Heart right ventricle (tissue), 16 donors: ENCODE results near the gene SLC38A4. TPM values are rescaled to one million over a fixed set of nuclear protein-coding genes. Genes with fewer than 3 reads are reported as not detected.

ENCODE experiments used
- ATAC-seq, 8 donors: fragments of 200-7000 bp; cut with Tn5 transposase; one replicate each; pipeline ENCODE4 v1.9.1; 2020; ENCODE audit warnings: mild to moderate bottlenecking in 8 of 8, moderate library complexity in 8 of 8, moderate number of reproducible peaks in 1 of 8
- DNase-seq, 2 donors: peaks; one replicate each; pipeline ENCODE4 v3.0.0-alpha.2; 2020
- H3K27ac ChIP-seq, 10 donors: fragments of 200-600 bp; sonication (generic) in 2 of 10; one replicate each; pipeline versions ENCODE4 v1.5.0 to v1.8.0; 2020 to 2022; ENCODE audit warnings: mild to moderate bottlenecking in 3 of 10
- H3K27me3 ChIP-seq, 7 donors: fragments of 200-600 bp; one replicate each; pipeline ENCODE4 v1.8.0; 2021 to 2022; ENCODE audit warnings: mild to moderate bottlenecking in 2 of 7
- H3K36me3 ChIP-seq, 9 donors: fragments of 200-600 bp; sonication (generic) in 1 of 9; one replicate each; pipeline versions ENCODE4 v1.5.0 to v1.8.0; 2020 to 2022; ENCODE audit warnings: mild to moderate bottlenecking in 2 of 9
- H3K4me1 ChIP-seq, 9 donors: fragments of 200-600 bp; sonication (generic) in 1 of 9; one replicate each; pipeline versions ENCODE4 v1.5.0 to v1.8.0; 2020 to 2022; ENCODE audit warnings: mild to moderate bottlenecking in 4 of 9
- H3K4me3 ChIP-seq, 10 donors: fragments of 200-600 bp; sonication (generic) in 2 of 10; one replicate each; pipeline versions ENCODE4 v1.5.0 to v1.8.0; 2020 to 2022; ENCODE audit warnings: mild to moderate bottlenecking in 7 of 10, moderate library complexity in 2 of 10
- H3K9me3 ChIP-seq, 11 donors: fragments of 200-600 bp in 10 of 11; sonication (generic) in 2 of 11; one replicate each; pipeline versions ENCODE4 v1.5.0 to v1.8.0; 2013 to 2022; ENCODE audit warnings: mild to moderate bottlenecking in 2 of 11, control low read depth in 1 of 11, moderate library complexity in 1 of 11
- CTCF ChIP-seq, 9 donors: fragments of 200-600 bp; sonication (generic) in 2 of 9; IDR thresholded peaks; one replicate each; pipeline versions ENCODE4 v1.5.0 to v1.8.0; 2021 to 2022; ENCODE audit warnings: antibody characterized with exemption in 9 of 9, mild to moderate bottlenecking in 5 of 9, moderate library complexity in 1 of 9
- WGBS, 2 donors: extraction: QIAGEN DNeasy Blood & Tissue Kit; methylation state at CpG; one replicate each; pipeline ENCODE4 v1.1.7; 2013; ENCODE audit warnings: inconsistent platforms in 1 of 2; 5-methylcytosine and 5-hydroxymethylcytosine counted together
- intact Hi-C, 10 donors: fragments of 100-400 bp; cut with DNase I; formaldehyde crosslinking; loops; one replicate each; pipeline versions ENCODE4 v1.11.1 to v1.14.2; 2022
- polyA plus RNA-seq, 2 donors: library from polyadenylated mRNA; stranded (reverse); fragments of 200-250 nt; gene quantifications; one replicate each; pipeline ENCODE4 v1.2.3, GENCODE V29; 2013
- total RNA-seq, 10 donors: library from RNA; stranded (reverse); fragmentation: NEBNext Ultra II Directional in 3 of 10; extraction: Animal tissue kit (Norgen Biotek cat#: 25700) in 3 of 10; gene quantifications; one replicate each; pipeline versions ENCODE4 v1.2.1 to v1.2.4, GENCODE V29; 2021 to 2023
- donor health status: Arrhythmogenic right ventricular cardiomyopathy.
- donor health status: ischemic (EF 13 %, LVEDD 7.1; RV severe dilation, severe dysfunction).
- donor health status: healthy with polysubstance abuse.
- donor health status: DM: no; HTN: yes; CAD: no.
- donor health status: DM: no; HTN: no; CAD: no.
- donor health status: ischemic (EF 25% LVEDD 6.9; RV normal size, moderate dysfunction).
- donor health status: ischemic (EF 25% LVEDD 5.7; RV mildly dilated, moderate dysfunction).
- donor health status: healthy.
- donor health status: DM: yes; HTN: yes; CAD: no.
- donor health status: Ischemic cardiomyopathy.
- donor health status: ischemic (EF 35%, LVEDD 5.7; RV mildly dilated, moderate dysfunction).
- donor health status: nonischemic (EF 11% LVEDD 7.7; RV severe dilation, severe dysfunction).
- donor health status: DM: yes; HTN: yes; CAD: no.
- donor health status: PGD.
- donor health status: ischemic (EF 29% LVEDD 5.4; RV normal size, mild dysfunction).
- donor health status: nonischemic (EF 23%, LVEDD 6.1; RV moderate dilation, normal function).

SLC38A4 gene
- total and polyA plus RNA-seq, 12 donors = 0.06 to 2.3 (median 0.67) TPM; not detected in 2

- H3K4me1 ChIP-seq = no peaks in the 10 kb centered on the region
- no peaks in the 10 kb centered on the region for H3K36me3 ChIP-seq
- ATAC-seq = no peak
- WGBS, 2 donors = 77 to 79% methylated on average over 5 of the region's 5 CpGs
- H3K9me3 ChIP-seq = no peaks in the 10 kb centered on the region
- no peaks in the 10 kb centered on the region for H3K27me3 ChIP-seq
- intact Hi-C loops = no loop called here
- DNase-seq = no peak
- H3K4me3 ChIP-seq = no peak overlapping the region
- TF ChIP-seq CTCF (IDR thresholded peaks at IDR 0.05) = no peak
- no peak overlapping the region for H3K27ac ChIP-seq
Observed at GRCh38 chr12:46783871-46784270, 41.9 kb downstream of the SLC38A4 start.

GRCh38 chr12:46779879-46780278 lies 45.9 kb downstream of the SLC38A4 start:
- Histone ChIP-seq H3K4me1 (no peaks in the 10 kb centered on the region), H3K4me3 (no peak overlapping the region), H3K9me3 (no peaks in the 10 kb centered on the region), H3K27me3 (no peaks in the 10 kb centered on the region), H3K27ac (no peak overlapping the region), H3K36me3 (no peaks in the 10 kb centered on the region)
- intact Hi-C loops = no loop called here
- no peak for TF ChIP-seq CTCF (IDR thresholded peaks at IDR 0.05)
- DNase-seq (no peak), ATAC-seq (no peak)

GRCh38 chr12:46779063-46779462 lies 46.7 kb downstream of the SLC38A4 start:
- H3K4me1 ChIP-seq = peaks cover 0 to 2% (median 0%) of the 10 kb centered on the region in 9 donors
- 83 to 90% methylated on average over 1 of the region's 1 CpG for WGBS, 2 donors

GRCh38 chr12:46778415-46778814 lies 47.4 kb downstream of the SLC38A4 start:
- Histone ChIP-seq H3K36me3 (no peaks in the 10 kb centered on the region), H3K27me3 (no peaks in the 10 kb centered on the region), H3K9me3 (no peaks in the 10 kb centered on the region), H3K4me3 (no peak overlapping the region), H3K27ac (no peak overlapping the region), H3K4me1 (peaks cover 0 to 4% (median 0%) of the 10 kb centered on the region in 9 donors)
- ATAC-seq (no peak), DNase-seq (no peak)
- 94 to 95% methylated on average over 5 of the region's 5 CpGs for WGBS, 2 donors
- intact Hi-C loops = no loop called here
- no peak for TF ChIP-seq CTCF (IDR thresholded peaks at IDR 0.05)

More at GRCh38 chr12:46779063-46779462, 46.7 kb downstream of the SLC38A4 start:
- no peaks in the 10 kb centered on the region for H3K9me3 ChIP-seq
- no peak for TF ChIP-seq CTCF (IDR thresholded peaks at IDR 0.05)
- intact Hi-C loops = no loop called here
- DNase-seq (no peak), ATAC-seq (no peak)
- H3K27ac ChIP-seq = no peak overlapping the region
- no peak overlapping the region for H3K4me3 ChIP-seq
- H3K36me3 ChIP-seq = no peaks in the 10 kb centered on the region
- no peaks in the 10 kb centered on the region for H3K27me3 ChIP-seq
